NK-92 (cell line): ENCODE results near the gene KLHL4.
"Not testable (repeated sequence)": the region's sequence is repeated elsewhere in the genome, so short reads cannot be mapped to it uniquely, and the experiment has no call there.

Source experiments
- DNase-seq: peaks from one replicate; lab custom pipeline; 2025; ENCODE audit not compliant: unreplicated experiment; lab: John Stamatoyannopoulos, UW

Gene KLHL4

GRCh38 chrX:87641439-87641838 lies 123.8 kb downstream of the KLHL4 start:
- DNase-seq = not testable (repeated sequence)

GRCh38 chrX:87661761-87662160 lies 144.2 kb downstream of the KLHL4 start:
- no peak for DNase-seq

GRCh38 chrX:87663421-87663820 lies 145.8 kb downstream of the KLHL4 start:
- DNase-seq = no peak

- DNase-seq = no peak
These were observed 146.8 kb downstream of the KLHL4 start for GRCh38 chrX:87664381-87664780.

GRCh38 chrX:87679849-87680248 lies 162.2 kb downstream of the KLHL4 start:
- DNase-seq = no peak

GRCh38 chrX:87687703-87688102 lies 170.1 kb downstream of the KLHL4 start:
- DNase-seq = no peak

GRCh38 chrX:87688113-87688748 lies 170.6 kb downstream of the KLHL4 start:
- DNase-seq = not testable (repeated sequence)

- not testable (repeated sequence) for DNase-seq
These were observed 171.6 kb downstream of the KLHL4 start for GRCh38 chrX:87689218-87689617.

GRCh38 chrX:87693204-87693603 lies 175.6 kb downstream of the KLHL4 start:
- DNase-seq = no peak

- DNase-seq = no peak
These were observed 179.8 kb downstream of the KLHL4 start for GRCh38 chrX:87697409-87697808.

GRCh38 chrX:87702795-87703194 lies 185.2 kb downstream of the KLHL4 start:
- DNase-seq = no peak

GRCh38 chrX:87703469-87703868 lies 185.9 kb downstream of the KLHL4 start:
- DNase-seq = not testable (repeated sequence)

GRCh38 chrX:87706134-87706533 lies 188.5 kb downstream of the KLHL4 start:
- DNase-seq = no peak

GRCh38 chrX:87710580-87710979 lies 193.0 kb downstream of the KLHL4 start:
- no peak for DNase-seq
